NCI-H128 (cell line): ENCODE measurements around the gene EPB41L2.

Experiments
- DNase-seq: peaks from one replicate; lab custom pipeline; 2025; ENCODE audit not compliant: unreplicated experiment; lab: John Stamatoyannopoulos, UW

Gene EPB41L2

DNA sequence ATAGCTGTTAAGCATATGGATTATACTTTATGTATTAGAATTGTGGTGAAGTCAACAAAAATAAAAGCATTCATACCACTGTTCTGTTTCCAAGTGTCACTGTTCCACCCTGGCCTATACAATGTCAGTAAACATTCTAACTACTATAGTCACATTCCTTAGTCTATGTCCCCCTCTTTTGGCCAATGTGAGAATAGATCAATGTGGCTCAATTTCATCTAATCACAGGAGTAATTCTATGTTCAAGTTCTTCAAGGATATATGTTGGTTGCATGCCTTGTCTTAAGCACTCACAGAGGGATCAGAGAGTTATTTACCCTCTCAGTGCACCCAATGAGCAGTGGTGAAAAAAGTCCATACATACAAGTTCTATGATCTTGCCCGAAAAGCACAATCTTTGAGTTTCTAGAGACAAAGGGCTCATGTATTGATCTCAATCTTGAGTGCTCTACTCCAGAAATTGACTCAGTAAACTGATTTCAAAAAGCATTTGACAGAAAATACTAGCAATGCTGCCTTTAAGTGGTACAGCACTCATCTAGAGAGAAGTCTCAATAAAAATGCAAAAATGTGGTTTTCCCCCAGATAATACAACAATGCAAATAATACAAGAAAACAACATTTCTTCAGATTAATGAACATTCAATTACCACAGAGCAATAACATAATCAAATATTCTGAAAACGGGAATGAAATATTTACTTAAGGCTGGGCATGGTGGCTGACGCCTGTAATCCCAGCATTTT lies 219.3 kb downstream of the EPB41L2 start:
- no peak for DNase-seq

DNA sequence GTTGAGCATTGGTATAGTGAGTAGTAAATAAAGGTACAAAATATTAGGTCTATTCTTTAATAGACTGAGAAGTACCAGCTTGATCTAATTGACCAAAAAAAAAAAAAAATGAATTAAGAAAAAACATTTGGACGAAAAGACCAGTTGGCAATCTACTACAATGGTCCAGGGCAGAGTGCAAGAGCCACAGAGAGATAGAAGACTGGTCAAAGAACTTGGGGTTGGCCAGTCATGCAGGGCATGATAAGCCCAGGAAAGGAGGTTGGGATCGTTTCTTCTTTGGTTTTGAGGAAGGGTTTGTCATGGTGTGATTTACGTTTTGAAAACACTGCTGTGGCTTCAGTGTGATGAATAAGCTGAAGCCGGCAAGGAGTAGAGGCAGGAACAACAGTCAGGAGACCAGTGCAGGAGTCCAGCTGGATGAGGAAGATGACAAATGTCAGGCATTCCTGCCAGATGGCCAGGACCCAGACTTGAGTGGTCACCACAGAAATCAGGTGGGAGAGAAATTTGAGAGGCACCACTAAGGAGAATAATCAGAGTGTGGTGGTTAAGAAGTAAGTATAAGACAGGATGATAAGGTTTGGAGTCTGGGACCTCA lies 221.8 kb downstream of the EPB41L2 start:
- no peak for DNase-seq

DNA sequence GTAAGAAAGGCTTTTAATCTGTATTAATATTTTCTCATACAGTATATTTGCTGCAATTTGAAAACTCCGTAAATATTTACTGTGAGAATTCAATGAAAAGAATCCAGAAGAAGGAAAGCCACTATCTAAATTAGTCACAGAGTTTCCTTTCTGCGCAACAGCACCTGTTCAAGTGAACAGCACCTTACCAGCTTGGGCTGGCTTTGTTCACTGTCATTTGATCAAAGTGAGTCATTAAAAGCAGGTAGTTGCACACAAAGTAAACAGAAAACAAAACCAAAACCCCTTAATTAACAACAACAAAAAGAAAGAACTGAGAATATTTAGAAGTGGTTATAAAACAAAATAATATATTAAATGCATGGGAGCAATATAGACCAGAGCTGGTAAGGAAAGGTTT lies 223.0 kb downstream of the EPB41L2 start:
- no peak for DNase-seq

GRCh38 chr6:130839379-130839778 lies 223.7 kb downstream of the EPB41L2 start:
- DNase-seq, result no peak

DNA sequence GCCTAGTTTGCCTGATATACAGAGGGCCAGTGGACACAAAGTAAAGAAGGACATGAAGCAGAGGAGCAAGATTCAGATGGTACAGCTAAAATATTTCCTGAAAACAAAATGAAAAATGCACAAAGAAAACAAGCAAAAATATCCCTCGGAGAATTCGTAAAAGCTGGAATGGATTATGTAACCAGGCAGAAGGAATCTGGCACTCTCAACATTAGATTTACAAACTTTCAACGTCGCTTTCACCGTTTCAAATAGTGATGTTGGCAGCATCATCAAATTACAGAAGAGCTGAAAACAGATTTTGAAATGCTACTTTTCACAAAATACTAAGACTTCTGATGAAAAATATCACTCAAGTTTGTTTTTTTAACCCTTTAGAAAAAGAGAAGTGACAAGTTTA lies 224.1 kb downstream of the EPB41L2 start:
- no peak for DNase-seq

DNA sequence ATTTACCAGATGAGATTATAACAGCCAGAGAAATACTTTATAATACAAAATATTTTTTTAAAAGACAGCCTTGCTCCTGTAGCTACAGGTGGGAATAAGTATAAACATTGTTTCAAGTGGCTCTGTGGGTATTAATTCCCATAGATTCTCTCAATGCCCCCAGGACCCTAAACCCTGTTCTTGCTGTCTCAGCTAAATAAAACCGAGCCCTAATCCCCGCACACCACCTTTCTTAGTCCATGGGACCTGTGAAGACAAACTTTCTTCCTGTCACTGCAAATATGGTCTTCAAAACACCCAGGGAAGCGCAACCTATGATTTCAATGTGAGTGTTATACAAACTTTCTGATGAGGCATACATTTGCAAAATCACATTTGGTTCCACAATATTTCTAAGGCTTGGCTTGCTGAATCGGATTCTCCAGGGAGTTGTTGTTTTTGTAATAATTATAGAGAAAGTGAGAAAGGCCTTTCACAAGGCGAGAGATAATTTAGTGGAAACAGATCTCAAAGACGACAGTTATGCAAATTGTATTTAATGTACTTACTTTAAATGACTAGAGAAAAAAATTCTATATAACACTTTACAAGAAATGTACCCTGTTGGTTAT lies 224.7 kb downstream of the EPB41L2 start:
- DNase-seq, result no peak

GRCh38 chr6:130837067-130837466 lies 226.0 kb downstream of the EPB41L2 start:
- DNase-seq, result no peak

DNA sequence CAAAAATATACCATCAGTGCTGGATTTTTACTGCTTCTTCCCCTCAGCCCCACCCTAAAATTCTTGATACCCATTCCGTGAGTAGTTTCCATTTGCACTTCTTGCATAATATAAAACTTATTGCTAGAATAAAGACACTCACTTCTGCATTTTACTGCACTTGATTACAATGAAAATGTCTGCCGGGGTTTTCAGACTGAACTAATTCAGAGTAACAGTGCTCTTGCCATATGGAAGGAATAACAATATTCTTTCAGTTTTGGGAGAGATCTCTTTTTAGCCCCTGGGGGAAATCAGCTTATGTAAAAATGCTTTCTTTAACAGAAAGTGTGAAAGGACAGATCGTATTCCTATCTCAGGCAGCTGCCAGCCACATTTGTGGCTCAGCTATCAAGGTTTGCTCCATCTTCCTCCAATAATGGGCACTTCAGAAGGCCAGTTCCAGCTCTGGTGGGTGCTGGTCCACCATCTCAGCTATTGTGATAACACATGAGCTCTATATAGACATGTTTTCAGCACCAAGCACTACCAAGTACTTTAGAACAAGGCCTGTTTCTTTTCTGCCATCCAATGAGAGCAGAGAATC lies 226.9 kb downstream of the EPB41L2 start:
- no peak for DNase-seq

- no peak for DNase-seq
These were observed 228.4 kb downstream of the EPB41L2 start for GRCh38 chr6:130834482-130835251.

GRCh38 chr6:130833569-130833968 lies 229.5 kb downstream of the EPB41L2 start:
- no peak for DNase-seq

- DNase-seq, result no peak
These were observed 231.4 kb downstream of the EPB41L2 start for GRCh38 chr6:130831607-130832006.

GRCh38 chr6:130829333-130829910 lies 233.6 kb downstream of the EPB41L2 start:
- DNase-seq, result no peak

DNA sequence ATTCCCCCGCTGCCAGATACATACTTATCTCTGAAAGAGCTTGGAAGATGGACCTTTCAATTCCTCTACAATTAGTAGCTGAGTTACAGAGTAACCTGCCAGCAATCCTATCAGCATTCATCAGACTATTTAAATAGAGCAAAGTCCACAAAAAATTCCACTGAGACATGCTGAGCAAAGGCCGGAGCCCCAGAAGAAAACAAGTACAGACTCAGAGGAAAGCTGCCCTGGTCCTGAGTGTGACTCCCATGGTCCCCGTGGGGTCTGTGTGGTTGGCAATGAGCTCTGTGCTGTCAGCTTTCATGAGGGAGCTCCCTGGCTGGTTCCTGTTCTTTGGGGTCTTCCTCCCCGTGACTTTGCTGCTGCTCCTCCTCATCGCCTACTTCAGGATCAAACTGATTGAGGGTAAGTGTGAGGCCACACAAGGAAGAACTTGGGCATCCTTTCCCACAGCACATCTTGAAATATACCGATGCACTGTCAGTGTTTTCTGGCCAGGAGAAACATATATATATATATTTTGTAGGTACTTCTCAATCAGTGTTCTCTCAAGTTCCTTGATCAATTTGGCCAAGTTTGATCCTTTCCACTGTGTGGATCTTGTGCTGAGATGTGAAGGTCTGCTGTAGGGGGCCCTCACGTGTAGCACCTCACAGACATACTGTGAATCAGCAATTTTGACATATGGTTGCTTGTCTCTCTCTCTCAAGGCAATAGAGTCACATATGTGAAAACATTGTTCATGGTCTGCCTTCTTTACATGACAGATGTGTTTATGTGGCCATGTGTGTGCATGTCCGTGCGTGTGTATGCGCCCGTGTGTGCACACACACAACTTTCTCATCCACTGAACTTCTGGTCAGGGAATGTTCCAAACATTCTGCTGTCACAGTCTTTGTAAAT lies 235.5 kb downstream of the EPB41L2 start, which contains the start of gene SMLR1:
SMLR1 (plus strand) TSS at position 160 of the 903 bp plus-strand sequence; CDS start at position 168, 8 bp downstream.
- no peak for DNase-seq

GRCh38 chr6:130826442-130827246 lies 236.4 kb downstream of the EPB41L2 start:
- no peak for DNase-seq

DNA sequence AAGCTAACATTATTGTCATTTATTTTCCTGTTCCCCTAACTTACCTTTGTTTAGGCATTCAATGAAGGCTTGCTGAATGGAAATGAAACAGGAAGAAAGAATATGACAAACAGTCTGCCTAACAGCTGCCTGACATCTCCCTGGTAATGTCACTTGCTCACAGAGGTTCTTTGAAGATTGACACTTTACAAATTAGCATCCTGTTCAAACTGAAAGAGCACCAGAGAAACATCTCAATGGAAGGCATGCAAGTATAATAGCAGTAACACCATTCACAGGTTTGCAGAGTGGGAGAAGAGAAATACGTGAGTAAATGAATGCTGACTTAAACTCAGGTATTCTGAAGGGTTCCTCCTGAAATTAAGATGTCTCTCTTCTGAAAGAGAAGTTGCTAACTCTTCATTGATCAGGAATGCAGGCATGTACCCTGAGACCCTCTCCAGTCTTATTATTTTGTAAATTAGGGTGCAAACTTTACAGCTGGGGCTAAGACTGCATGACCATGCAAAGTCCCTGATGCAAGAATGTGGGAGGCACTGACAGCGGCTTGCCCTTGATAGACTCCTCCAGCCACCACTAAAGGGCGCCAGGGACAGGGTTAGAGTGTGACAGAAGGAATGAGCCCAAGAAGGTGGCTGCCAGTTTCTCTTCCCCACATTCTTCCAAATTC lies 237.1 kb downstream of the EPB41L2 start:
- DNase-seq, result no peak

DNA sequence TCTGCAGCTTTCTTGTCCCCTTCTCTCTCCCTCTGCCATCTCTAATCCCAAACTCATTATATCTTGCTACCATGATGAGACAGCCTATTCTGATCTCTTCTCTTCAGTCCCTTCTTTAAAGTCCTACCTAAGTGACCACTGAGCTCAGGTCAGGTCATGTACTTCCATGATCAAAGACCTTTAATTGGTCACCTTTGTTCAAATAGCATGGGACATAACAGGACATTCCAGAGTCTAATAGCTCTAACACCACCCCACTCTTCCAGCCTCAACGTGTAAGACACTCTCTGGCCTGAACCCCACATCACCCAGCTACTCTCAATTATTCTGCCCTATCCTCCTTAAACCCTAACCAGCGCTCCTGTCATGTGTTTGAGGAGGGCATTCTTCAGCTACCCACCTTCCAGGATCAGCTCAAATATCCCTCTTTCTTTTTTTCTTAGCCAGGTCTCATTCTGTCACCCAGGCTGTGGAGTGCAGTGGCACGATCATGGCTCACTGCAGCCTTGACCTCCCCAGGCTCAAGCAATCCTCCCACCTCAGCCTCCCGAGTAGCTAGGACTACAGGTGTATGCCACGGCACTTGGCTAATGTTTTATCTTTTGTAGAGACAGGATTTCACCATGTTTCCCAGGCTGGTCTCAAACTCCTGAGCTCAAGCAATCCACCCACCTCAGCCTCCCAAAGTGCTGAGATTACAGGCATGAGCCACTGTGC lies 237.9 kb downstream of the EPB41L2 start:
- DNase-seq, result no peak

DNA sequence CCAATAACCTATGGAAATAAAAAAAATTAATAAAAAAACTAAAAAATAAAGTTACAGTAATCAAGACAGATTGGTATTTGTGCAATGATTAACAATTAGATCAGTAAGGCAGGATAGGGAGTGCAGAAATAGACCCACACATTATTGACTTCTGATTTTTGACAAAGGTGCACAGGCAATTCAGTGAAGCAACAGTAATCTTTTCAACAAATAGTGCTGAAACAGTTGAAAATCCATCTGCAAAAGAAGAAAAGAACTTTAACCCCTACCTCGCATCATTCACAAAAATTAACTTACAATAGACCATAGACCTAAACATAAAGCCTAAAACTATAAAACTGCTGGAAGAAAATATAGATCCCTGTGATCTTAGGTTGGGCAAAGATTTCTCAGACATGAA lies 240.3 kb downstream of the EPB41L2 start:
- DNase-seq, result no peak
